Epithelial cell of proximal tubule (primary cell): ENCODE results near the gene AP1M2. TPM values are rescaled to one million over a fixed set of nuclear protein-coding genes. Genes with fewer than 3 reads are reported as not detected.

Experiments used
- DNase-seq: peaks from one replicate; pipeline ENCODE4 v3.0.0-alpha.2; 2011; ENCODE audit warnings: low read depth
- H3K4me3 ChIP-seq: 2 replicates; pipeline ENCODE4 v1.5.1; 2011; ENCODE audit warnings: low read depth, mild to moderate bottlenecking, low read length
- total RNA-seq: library from RNA; depleted of rRNA; stranded (reverse); fragments of >200 nt; gene quantifications from 2 replicates; pipeline ENCODE4 v1.2.3, GENCODE V29; 2015
- TF ChIP-seq, protein P1 (sequence below): conservative IDR thresholded peaks from 2 replicates; pipeline ENCODE4 v1.5.1; 2012; ENCODE audit warnings: low read depth, mild to moderate bottlenecking, low read length

Gene AP1M2
- total RNA-seq, 1 donor from 2014 or later = 39.7 TPM

DNA sequence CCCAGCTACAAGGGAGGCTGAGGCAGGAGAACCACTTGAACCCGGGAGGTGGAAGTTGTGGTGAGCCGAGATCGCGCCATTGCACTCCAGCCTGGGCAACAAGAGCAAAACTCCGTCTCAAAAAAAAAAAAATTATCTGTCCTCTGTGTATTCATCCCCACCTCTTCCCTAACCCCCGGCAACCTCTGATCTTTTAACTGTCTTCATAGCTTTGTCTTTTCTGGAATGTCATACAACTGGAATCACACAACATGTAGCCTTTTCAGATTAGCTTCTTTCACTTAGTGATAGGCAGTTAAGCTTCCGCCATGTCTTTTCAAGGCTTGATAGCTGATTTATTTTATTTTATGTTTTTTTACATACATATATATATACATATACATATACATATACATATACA is 61.5 kb downstream of the AP1M2 start:
- no peak overlapping the region for H3K4me3 ChIP-seq
- TF ChIP-seq, protein P1, sequence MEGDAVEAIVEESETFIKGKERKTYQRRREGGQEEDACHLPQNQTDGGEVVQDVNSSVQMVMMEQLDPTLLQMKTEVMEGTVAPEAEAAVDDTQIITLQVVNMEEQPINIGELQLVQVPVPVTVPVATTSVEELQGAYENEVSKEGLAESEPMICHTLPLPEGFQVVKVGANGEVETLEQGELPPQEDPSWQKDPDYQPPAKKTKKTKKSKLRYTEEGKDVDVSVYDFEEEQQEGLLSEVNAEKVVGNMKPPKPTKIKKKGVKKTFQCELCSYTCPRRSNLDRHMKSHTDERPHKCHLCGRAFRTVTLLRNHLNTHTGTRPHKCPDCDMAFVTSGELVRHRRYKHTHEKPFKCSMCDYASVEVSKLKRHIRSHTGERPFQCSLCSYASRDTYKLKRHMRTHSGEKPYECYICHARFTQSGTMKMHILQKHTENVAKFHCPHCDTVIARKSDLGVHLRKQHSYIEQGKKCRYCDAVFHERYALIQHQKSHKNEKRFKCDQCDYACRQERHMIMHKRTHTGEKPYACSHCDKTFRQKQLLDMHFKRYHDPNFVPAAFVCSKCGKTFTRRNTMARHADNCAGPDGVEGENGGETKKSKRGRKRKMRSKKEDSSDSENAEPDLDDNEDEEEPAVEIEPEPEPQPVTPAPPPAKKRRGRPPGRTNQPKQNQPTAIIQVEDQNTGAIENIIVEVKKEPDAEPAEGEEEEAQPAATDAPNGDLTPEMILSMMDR = no peak
- DNase-seq = no peak

DNA sequence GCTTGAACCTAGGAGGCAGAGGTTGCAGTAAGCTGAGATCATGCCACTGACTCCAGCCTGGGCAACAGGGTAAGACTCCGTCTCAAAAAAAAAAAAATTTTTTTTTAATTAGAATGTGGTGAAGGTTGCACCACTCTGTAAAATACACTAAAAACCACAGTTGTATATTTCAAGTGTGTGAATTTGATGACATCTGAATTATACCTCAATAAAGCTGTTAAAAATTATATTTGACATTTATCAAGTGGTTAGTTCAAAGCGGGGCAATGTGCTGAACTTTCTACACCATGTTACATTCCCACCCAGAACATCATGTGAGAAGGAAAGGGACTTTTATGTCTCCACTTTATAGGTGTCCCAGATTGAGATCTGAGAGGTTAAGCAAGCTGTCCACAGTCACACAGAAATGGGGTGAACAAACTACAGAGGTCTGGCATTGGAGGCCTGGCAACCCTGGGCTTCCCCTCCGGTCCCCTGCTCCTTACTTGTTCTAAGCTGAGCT is 63.9 kb downstream of the AP1M2 start:
- H3K4me3 ChIP-seq = no peak overlapping the region
- DNase-seq = no peak
- TF ChIP-seq, protein P1 = no peak

Other genes starting within 250 kb of the AP1M2 start
- 3.4 and 3.8 TPM in 2 replicates for gene ICAM3, start 247.7 kb downstream of the AP1M2 start, total RNA-seq
- gene TYK2, start 206.7 kb downstream of the AP1M2 start, total RNA-seq = 95.4 and 103 TPM in 2 replicates
- gene CDC37, start 183.8 kb downstream of the AP1M2 start, total RNA-seq = 155 and 262 TPM in 2 replicates
- 0.40 and 2.0 TPM in 2 replicates for gene PDE4A, start 166.8 kb downstream of the AP1M2 start, total RNA-seq
- 41.2 and 76.0 TPM in 2 replicates for gene KEAP1, start 84.0 kb downstream of the AP1M2 start, total RNA-seq
- not detected in 2 replicates for gene S1PR5, start 69.9 kb downstream of the AP1M2 start, total RNA-seq
- gene ATG4D, start 43.4 kb downstream of the AP1M2 start, total RNA-seq = 31.4 and 35.9 TPM in 2 replicates
- gene KRI1, start 21.3 kb downstream of the AP1M2 start, total RNA-seq = 16.7 and 18.2 TPM in 2 replicates
- 5.1 and 17.1 TPM in 2 replicates for gene CDKN2D, start 18.3 kb downstream of the AP1M2 start, total RNA-seq
- 48.5 and 52.0 TPM in 2 replicates for gene SLC44A2, start 38.2 kb upstream of the AP1M2 start, total RNA-seq
- 125 and 208 TPM in 2 replicates for gene ILF3, start 67.0 kb upstream of the AP1M2 start, total RNA-seq
- gene QTRT1, start 114.1 kb upstream of the AP1M2 start, total RNA-seq = 21.7 and 33.4 TPM in 2 replicates
- 94.5 and 103 TPM in 2 replicates for gene DNM2, start 130.8 kb upstream of the AP1M2 start, total RNA-seq
- gene TMED1, start 248.9 kb upstream of the AP1M2 start, total RNA-seq = 57.3 and 64.8 TPM in 2 replicates